HepG2 (cell line): ENCODE results near the gene SAE1. TPM values are rescaled to one million over a fixed set of nuclear protein-coding genes. Genes with fewer than 3 reads are reported as not detected.

Experiments
- CENPBD1 ChIP-seq: sonication (generic); formaldehyde crosslinking; IDR thresholded peaks from 2 replicates; pipeline ENCODE4 v1.8.0; 2022; ENCODE audit warnings: missing genetic modification reagents, low read depth, mild to moderate bottlenecking, borderline replicate concordance
- FOXA1 ChIP-seq, 2 experiments: fragments of 450-650 bp in 1 of 2; sonication (generic) in 1 of 2; formaldehyde crosslinking in 1 of 2; IDR thresholded peaks; 2 replicates each; pipeline versions ENCODE4 v1.4.0 to v1.6.1; 2016 to 2020; ENCODE audit warnings: missing genetic modification reagents in 1 of 2
- GLI4 ChIP-seq: sonication (generic); formaldehyde crosslinking; IDR thresholded peaks from 2 replicates; pipeline ENCODE4 v1.5.1; 2020; ENCODE audit warnings: missing genetic modification reagents, mild to moderate bottlenecking, moderate library complexity, borderline replicate concordance
- HNF4A ChIP-seq: sonication (generic); formaldehyde crosslinking; IDR thresholded peaks from 2 replicates; pipeline ENCODE4 v1.4.0; 2020; ENCODE audit warnings: missing genetic modification reagents
- HOXA5 ChIP-seq: sonication (generic); formaldehyde crosslinking; IDR thresholded peaks from 2 replicates; pipeline ENCODE4 v1.4.0; 2020; ENCODE audit warnings: missing genetic modification reagents
- KAT8 ChIP-seq: IDR thresholded peaks from 2 replicates; pipeline ENCODE4 v1.6.1; 2016; ENCODE audit warnings: missing genetic modification reagents, missing compliant biosample characterization
- KDM1A ChIP-seq: IDR thresholded peaks from 2 replicates; pipeline ENCODE4 v1.6.1; 2016; ENCODE audit warnings: missing compliant biosample characterization
- KDM5B ChIP-seq: sonication (generic); formaldehyde crosslinking; IDR thresholded peaks from 2 replicates; pipeline ENCODE4 v1.4.0; 2020; ENCODE audit warnings: missing genetic modification reagents, mild to moderate bottlenecking, borderline replicate concordance
- MEIS1 ChIP-seq: sonication (generic); formaldehyde crosslinking; IDR thresholded peaks from 2 replicates; pipeline ENCODE4 v1.9.0; 2021; ENCODE audit warnings: mild to moderate bottlenecking, missing genetic modification reagents, moderate library complexity, borderline replicate concordance
- MXD4 ChIP-seq: IDR thresholded peaks from 2 replicates; pipeline ENCODE4 v1.6.1; 2016; ENCODE audit warnings: mild to moderate bottlenecking, missing biosample characterization, missing genetic modification reagents
- NR1H2 ChIP-seq: sonication (generic); formaldehyde crosslinking; IDR thresholded peaks from 2 replicates; pipeline ENCODE4 v1.8.1; 2022; ENCODE audit warnings: low read depth, missing genetic modification reagents, borderline replicate concordance
- PAXIP1 ChIP-seq: sonication (generic); formaldehyde crosslinking; conservative IDR thresholded peaks from 2 replicates; pipeline ENCODE4 v1.4.0; 2020; ENCODE audit warnings: mild to moderate bottlenecking, missing genetic modification reagents, moderate library complexity
- SSRP1 ChIP-seq: IDR thresholded peaks from 2 replicates; pipeline ENCODE4 v1.6.1; 2016; ENCODE audit warnings: control low read depth
- TRIM24 ChIP-seq: sonication (generic); formaldehyde crosslinking; IDR thresholded peaks from 2 replicates; pipeline ENCODE4 v1.8.0; 2022; ENCODE audit warnings: mild to moderate bottlenecking, missing genetic modification reagents
- YY1 ChIP-seq: IDR thresholded peaks from 2 replicates; pipeline ENCODE4 v1.6.1; 2011; ENCODE audit warnings: low read length, low read depth, moderate library complexity, mild to moderate bottlenecking; ENCODE audit not compliant: insufficient read depth, insufficient replicate concordance
- ZBTB39 ChIP-seq: sonication (generic); formaldehyde crosslinking; IDR thresholded peaks from 2 replicates; pipeline ENCODE4 v1.5.0; 2020; ENCODE audit warnings: missing genetic modification reagents
- ZBTB7B ChIP-seq: sonication (generic); formaldehyde crosslinking; IDR thresholded peaks from 2 replicates; pipeline ENCODE4 v1.4.0; 2020; ENCODE audit warnings: missing genetic modification reagents
- ZNF160 ChIP-seq: sonication (generic); formaldehyde crosslinking; IDR thresholded peaks from 2 replicates; pipeline ENCODE4 v1.8.0; 2022; ENCODE audit warnings: mild to moderate bottlenecking, inconsistent platforms, missing genetic modification reagents
- ZNF430 ChIP-seq: sonication (generic); formaldehyde crosslinking; IDR thresholded peaks from 2 replicates; pipeline ENCODE4 v1.9.0; 2021; ENCODE audit warnings: mild to moderate bottlenecking, missing genetic modification reagents
- ZNF512 ChIP-seq: sonication (generic); formaldehyde crosslinking; IDR thresholded peaks from 2 replicates; pipeline ENCODE4 v1.4.0; 2020; ENCODE audit warnings: mild to moderate bottlenecking, missing genetic modification reagents
- ZNF672 ChIP-seq: sonication (generic); formaldehyde crosslinking; IDR thresholded peaks from 2 replicates; pipeline ENCODE4 v1.8.1; 2022; ENCODE audit warnings: missing genetic modification reagents
- polyA plus RNA-seq, 8 experiments: library from polyadenylated mRNA; depleted of rRNA in 3 of 8; stranded (reverse) in 7 of 8; unstranded in 1 of 8; fragments of >200 nt; fragmentation: Illumina TruSeq in 4 of 8; extraction: Trizol in 4 of 8; gene quantifications; 2 replicates each; pipeline versions ENCODE4 v1.2.1 to v1.2.3, GENCODE V29; 2011 to 2016; ENCODE audit warnings: low read depth in 4 of 8, missing spikeins in 1 of 8, mixed read lengths in 1 of 8; ENCODE audit not compliant: insufficient read depth in 1 of 8
- total RNA-seq, 5 experiments: library from RNA; depleted of rRNA; stranded (reverse); fragments of >200 nt; fragmentation: Illumina TruSeq; extraction: Trizol; gene quantifications; 2 replicates each; pipeline ENCODE4 v1.2.3, GENCODE V29; 2016; ENCODE audit warnings: low read depth in 1 of 5
- TF ChIP-seq, protein P1 (sequence below): IDR thresholded peaks from 2 replicates; pipeline ENCODE4 v1.6.1; 2016; ENCODE audit warnings: low read depth, borderline replicate concordance

The SAE1 gene
- total and polyA plus RNA-seq, 2 of the 13 experiments (the other 11 are each of a cell fraction or from before 2014, with no cell fraction given) = 87.6 to 197 TPM

- TF ChIP-seq TRIM24 (CRISPR knock-in tag) (no peak), ZNF512 (CRISPR knock-in tag) (no peak), ZNF430 (CRISPR knock-in tag) (no peak), ZNF672 (no peak), FOXA1 (IDR thresholded peaks at IDR 0.05) (no peak), FOXA1 (CRISPR knock-in tag; IDR thresholded peaks at IDR 0.05) (no peak), ZBTB39 (CRISPR knock-in tag) (no peak), GLI4 (CRISPR knock-in tag) (no peak), KDM5B (no peak), HOXA5 (CRISPR knock-in tag) (no peak), KAT8 (CRISPR knock-in tag) (no peak), PAXIP1 (CRISPR knock-in tag) (no peak; the same call in 1 of the 2 replicates), MXD4 (CRISPR knock-in tag) (0 out of 2 replicates have a peak, but pooled peaks have one; percentile 16), SSRP1 (CRISPR knock-in tag) (no peak), KDM1A (no peak), ZNF160 (CRISPR knock-in tag) (no peak), CENPBD1 (no peak), MEIS1 (CRISPR knock-in tag) (no peak), YY1 (no peak), ZBTB7B (CRISPR knock-in tag) (no peak), NR1H2 (CRISPR knock-in tag) (no peak), HNF4A (CRISPR knock-in tag) (no peak)
- TF ChIP-seq, protein P1, sequence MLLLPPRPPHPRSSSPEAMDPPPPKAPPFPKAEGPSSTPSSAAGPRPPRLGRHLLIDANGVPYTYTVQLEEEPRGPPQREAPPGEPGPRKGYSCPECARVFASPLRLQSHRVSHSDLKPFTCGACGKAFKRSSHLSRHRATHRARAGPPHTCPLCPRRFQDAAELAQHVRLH = no peak; the same call in 1 of the 2 replicates
Observed at GRCh38 chr19:47113850-47114651, 16.6 kb upstream of the SAE1 start (continued).
